ENCODE results near the gene RYR2.

- TF ChIP-seq CTCF (conservative IDR thresholded peaks at IDR 0.05; ENCODE audit: low read length) (no peak), EZH2phosphoT487 (IDR thresholded peaks at IDR 0.05; ENCODE audit: borderline replicate concordance, low read depth, low read length) (no peak)
Observed at GRCh38 chr1:237261198-237261597, 219.2 kb downstream of the RYR2 start.
